SK-N-SH (cell line): ENCODE data around the gene MEIS1. TPM values are rescaled to one million over a fixed set of nuclear protein-coding genes. Genes with fewer than 3 reads are reported as not detected.

Experiments
- CTCF ChIA-PET: fragments of 300-600, 350-600 bp; formaldehyde crosslinking; extraction: SDS; loops from one replicate; lab custom pipeline; 2021; lab: Yijun Ruan, JAX
- POLR2A ChIA-PET: fragments of 350-600 bp; sonication (Branson Sonifier 250); formaldehyde crosslinking; extraction: SDS; loops from one replicate; lab custom pipeline; 2020; ENCODE audit warnings: antibody characterized with exemption, inconsistent platforms; lab: Yijun Ruan, JAX
- DNase-seq: peaks from one replicate; pipeline ENCODE4 v3.0.0; 2012
- H2AFZ ChIP-seq: fragments of 200-600 bp; sonication (generic); 2 replicates; pipeline ENCODE4 v1.8.1; 2016; ENCODE audit warnings: antibody characterized with exemption, mild to moderate bottlenecking, low read depth
- H3F3A ChIP-seq: fragments of 200-600 bp; sonication (generic); replicated peaks from 2 replicates; pipeline ENCODE3; 2016; ENCODE audit warnings: antibody characterized with exemption, mild to moderate bottlenecking; ENCODE audit not compliant: insufficient read depth
- H3K27ac ChIP-seq, 2 experiments: fragments of 200-500 bp in 1 of 2; fragments of 200-600 bp in 1 of 2; sonication (Bioruptor generic) in 1 of 2; sonication (generic), shearing (Covaris generic) in 1 of 2; 2 replicates each; pipeline versions ENCODE4 v1.5.1 to v1.6.1; 2014 to 2016; ENCODE audit warnings: low read depth in 2 of 2, inconsistent platforms in 1 of 2, low read length in 1 of 2, mild to moderate bottlenecking in 1 of 2, mixed read lengths in 1 of 2
- H3K27me3 ChIP-seq: fragments of 200-600 bp; sonication (generic), shearing (Covaris generic); 2 replicates; pipeline ENCODE4 v1.6.1; 2016; ENCODE audit warnings: mixed run types; ENCODE audit not compliant: insufficient read depth
- H3K36me3 ChIP-seq, 2 experiments: fragments of 200-500 bp in 1 of 2; fragments of 200-600 bp in 1 of 2; sonication (Bioruptor generic) in 1 of 2; sonication (generic) in 1 of 2; replicated peaks in 1 of 2; 2 replicates each; pipeline versions ENCODE3 to v1.5.1; 2014 to 2016; ENCODE audit warnings: low read length in 1 of 2, mild to moderate bottlenecking in 1 of 2; ENCODE audit not compliant: insufficient read depth in 2 of 2, control insufficient read depth in 1 of 2
- H3K4me1 ChIP-seq, 2 experiments: fragments of 200-500 bp in 1 of 2; fragments of 200-600 bp in 1 of 2; sonication (Bioruptor generic) in 1 of 2; sonication (generic), shearing (Covaris generic) in 1 of 2; 2 replicates each; pipeline versions ENCODE4 v1.5.1 to v1.6.1; 2014 to 2016; ENCODE audit warnings: low read depth in 1 of 2, low read length in 1 of 2, mixed run types in 1 of 2; ENCODE audit not compliant: insufficient read depth in 2 of 2, control insufficient read depth in 1 of 2
- H3K4me2 ChIP-seq: fragments of 200-600 bp; sonication (generic), shearing (Covaris generic); 2 replicates; pipeline ENCODE4 v1.6.1; 2017; ENCODE audit warnings: mixed run types
- H3K4me3 ChIP-seq, 2 experiments: fragments of 200-500 bp in 1 of 2; fragments of 200-600 bp in 1 of 2; sonication (Bioruptor generic) in 1 of 2; sonication (generic), shearing (Covaris generic) in 1 of 2; 2 replicates each; pipeline versions ENCODE4 v1.5.1 to v1.8.1; 2014 to 2016; ENCODE audit warnings: low read depth in 2 of 2, inconsistent platforms in 1 of 2, low read length in 1 of 2, mild to moderate bottlenecking in 1 of 2, mixed read lengths in 1 of 2, moderate library complexity in 1 of 2
- H3K79me2 ChIP-seq: fragments of 200-600 bp; sonication (generic); 2 replicates; pipeline ENCODE4 v1.8.1; 2017; ENCODE audit warnings: mild to moderate bottlenecking; ENCODE audit not compliant: insufficient read depth
- H3K9ac ChIP-seq: fragments of 200-600 bp; sonication (generic); 2 replicates; pipeline ENCODE4 v1.6.1; 2017; ENCODE audit warnings: mixed run types
- H3K9me2 ChIP-seq: fragments of 200-600 bp; sonication (generic); 2 replicates; pipeline ENCODE4 v1.6.1; 2017; ENCODE audit warnings: mixed run types
- H3K9me3 ChIP-seq: fragments of 200-600 bp; sonication (generic); 2 replicates; pipeline ENCODE4 v1.6.1; 2017; ENCODE audit warnings: mixed run types, mild to moderate bottlenecking, moderate library complexity
- H4K20me1 ChIP-seq: fragments of 200-600 bp; sonication (generic); 2 replicates; pipeline ENCODE4 v1.6.1; 2017; ENCODE audit warnings: mild to moderate bottlenecking, mixed run types; ENCODE audit not compliant: insufficient read depth
- EP300 ChIP-seq, 2 experiments: IDR thresholded peaks; 2 replicates each; pipeline versions ENCODE4 v1.4.0 to v1.6.1; 2012; ENCODE audit warnings: borderline replicate concordance in 1 of 2, low read depth in 1 of 2, low read length in 1 of 2
- GATA2 ChIP-seq: sonication (generic); formaldehyde crosslinking; IDR thresholded peaks from 2 replicates; pipeline ENCODE4 v1.5.0; 2020; ENCODE audit warnings: mild to moderate bottlenecking, missing genetic modification reagents
- JUND ChIP-seq: IDR thresholded peaks from 2 replicates; pipeline ENCODE4 v1.4.0; 2012
- NFIC ChIP-seq: IDR thresholded peaks from 2 replicates; pipeline ENCODE4 v1.4.0; 2012; ENCODE audit warnings: borderline replicate concordance
- RXRA ChIP-seq: IDR thresholded peaks from 2 replicates; pipeline ENCODE4 v1.4.0; 2012; ENCODE audit warnings: low read depth, mild to moderate bottlenecking, borderline replicate concordance
- SIN3A ChIP-seq: IDR thresholded peaks from 2 replicates; pipeline ENCODE4 v1.6.1; 2012; ENCODE audit warnings: low read depth, mild to moderate bottlenecking, low read length, moderate library complexity, borderline replicate concordance
- SMC3 ChIP-seq: IDR thresholded peaks from 2 replicates; pipeline ENCODE4 v1.6.1; 2012; ENCODE audit warnings: low read depth, low read length, improper control_type of control experiment
- TAF1 ChIP-seq: IDR thresholded peaks from 2 replicates; pipeline ENCODE4 v1.6.1; 2012; ENCODE audit warnings: low read depth, mild to moderate bottlenecking, low read length, moderate library complexity, borderline replicate concordance
- TCF12 ChIP-seq: IDR thresholded peaks from 2 replicates; pipeline ENCODE4 v1.4.0; 2012
- YY1 ChIP-seq: IDR thresholded peaks from 2 replicates; pipeline ENCODE4 v1.4.0; 2012; ENCODE audit warnings: low read depth, mild to moderate bottlenecking
- whole genome bisulfite sequencing: methylation state at CpG from one replicate; pipeline ENCODE4 v1.1.6; 2017; ENCODE audit warnings: low lambda C conversion rate; 5-methylcytosine and 5-hydroxymethylcytosine counted together
- polyA plus RNA-seq, 3 experiments: library from polyadenylated mRNA; depleted of rRNA; stranded (reverse); fragments of >200 nt; gene quantifications; 2 replicates each; pipeline ENCODE4 v1.2.3, GENCODE V29; 2012
- TF ChIP-seq, protein P1 (sequence below): IDR thresholded peaks from 2 replicates; pipeline ENCODE4 v1.4.0; 2012; ENCODE audit warnings: low read depth, borderline replicate concordance
- TF ChIP-seq, protein P2 (sequence below): IDR thresholded peaks from 2 replicates; pipeline ENCODE4 v1.4.0; 2012; ENCODE audit warnings: low read depth, borderline replicate concordance
- TF ChIP-seq, protein P3 (sequence below): IDR thresholded peaks from 2 replicates; pipeline ENCODE4 v1.6.1; 2012; ENCODE audit warnings: mild to moderate bottlenecking, low read depth, low read length, moderate library complexity
- TF ChIP-seq, protein P4 (sequence below): IDR thresholded peaks from 2 replicates; pipeline ENCODE4 v1.4.0; 2012; ENCODE audit warnings: low read depth

MEIS1 gene
- polyA plus RNA-seq, 1 of the 3 experiments (the other 2 are of a cell fraction), result 16.9 TPM

DNA sequence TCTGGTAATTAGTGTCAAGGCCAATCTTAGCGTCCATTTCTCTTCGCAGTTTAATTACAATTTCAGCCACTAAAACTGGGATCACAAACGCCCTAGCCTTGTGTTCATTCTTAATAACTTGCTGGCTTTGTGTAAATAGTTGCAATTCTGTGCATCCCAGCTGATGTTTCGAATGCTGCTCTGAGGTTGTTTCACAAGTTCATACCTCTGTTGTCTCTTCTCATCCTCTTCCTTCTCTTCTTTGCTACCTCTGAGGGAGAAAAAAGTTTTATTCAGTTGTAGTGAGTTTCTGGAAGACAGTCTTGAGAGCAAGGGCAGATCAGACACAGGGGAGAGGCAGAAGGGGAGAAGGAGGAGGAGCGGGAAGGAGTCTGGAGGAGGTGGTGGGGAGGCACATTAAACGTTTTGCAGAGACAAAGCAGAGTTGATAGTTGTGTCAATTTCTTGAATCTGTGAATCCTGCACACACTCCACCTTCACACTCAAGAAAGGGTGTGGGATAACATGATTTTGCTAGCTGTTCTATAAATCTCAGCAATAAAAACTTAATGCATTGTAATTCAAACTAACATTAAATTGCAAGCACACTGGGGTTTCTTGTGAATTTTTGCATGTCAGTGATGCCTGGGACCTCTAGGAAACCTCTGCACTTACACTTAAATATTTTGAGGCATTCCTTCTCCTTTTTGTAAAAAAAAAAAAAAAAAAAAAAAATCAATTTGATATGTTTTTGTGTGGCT, 6.8 kb downstream of the MEIS1 start:
- H3K79me2 ChIP-seq, result peaks cover 70% of the 10 kb centered on the region
- CTCF ChIA-PET, result interaction anchor here (1.5 kb wide), 1 partner anchor 57 kb away, joined by 3 read pairs; no protein-coding TSS in a partner anchor
- peaks cover 8 to 21% of the 10 kb centered on the region in 2 experiments; a peak in 2 of 4 replicates for H3K4me1 ChIP-seq
- H4K20me1 ChIP-seq, result no peaks in the 10 kb centered on the region; the same call in 1 of the 2 replicates
- H3K27ac ChIP-seq, result no peak overlapping the region
- no peak overlapping the region for H3K4me3 ChIP-seq
- DNase-seq, result no peak
- POLR2A ChIA-PET, result no interaction called here
- peaks cover 2% of the 10 kb centered on the region for H3F3A ChIP-seq
- no peaks in the 10 kb centered on the region for H3K9me2 ChIP-seq
- no peak overlapping the region for H2AFZ ChIP-seq
- H3K27me3 ChIP-seq, result no peaks in the 10 kb centered on the region
- 83% methylated on average over 6 of the region's 6 CpGs for WGBS
- no peak for TF ChIP-seq TAF1
- TF ChIP-seq, protein P1, sequence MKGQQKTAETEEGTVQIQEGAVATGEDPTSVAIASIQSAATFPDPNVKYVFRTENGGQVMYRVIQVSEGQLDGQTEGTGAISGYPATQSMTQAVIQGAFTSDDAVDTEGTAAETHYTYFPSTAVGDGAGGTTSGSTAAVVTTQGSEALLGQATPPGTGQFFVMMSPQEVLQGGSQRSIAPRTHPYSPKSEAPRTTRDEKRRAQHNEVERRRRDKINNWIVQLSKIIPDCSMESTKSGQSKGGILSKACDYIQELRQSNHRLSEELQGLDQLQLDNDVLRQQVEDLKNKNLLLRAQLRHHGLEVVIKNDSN, result no peak
- no peak overlapping the region for H3K9ac ChIP-seq
- no peaks in the 10 kb centered on the region for H3K9me3 ChIP-seq
- H3K4me2 ChIP-seq, result no peak overlapping the region; the same call in 1 of the 2 replicates
- peaks cover 50 to 80% of the 10 kb centered on the region in 2 experiments for H3K36me3 ChIP-seq

DNA sequence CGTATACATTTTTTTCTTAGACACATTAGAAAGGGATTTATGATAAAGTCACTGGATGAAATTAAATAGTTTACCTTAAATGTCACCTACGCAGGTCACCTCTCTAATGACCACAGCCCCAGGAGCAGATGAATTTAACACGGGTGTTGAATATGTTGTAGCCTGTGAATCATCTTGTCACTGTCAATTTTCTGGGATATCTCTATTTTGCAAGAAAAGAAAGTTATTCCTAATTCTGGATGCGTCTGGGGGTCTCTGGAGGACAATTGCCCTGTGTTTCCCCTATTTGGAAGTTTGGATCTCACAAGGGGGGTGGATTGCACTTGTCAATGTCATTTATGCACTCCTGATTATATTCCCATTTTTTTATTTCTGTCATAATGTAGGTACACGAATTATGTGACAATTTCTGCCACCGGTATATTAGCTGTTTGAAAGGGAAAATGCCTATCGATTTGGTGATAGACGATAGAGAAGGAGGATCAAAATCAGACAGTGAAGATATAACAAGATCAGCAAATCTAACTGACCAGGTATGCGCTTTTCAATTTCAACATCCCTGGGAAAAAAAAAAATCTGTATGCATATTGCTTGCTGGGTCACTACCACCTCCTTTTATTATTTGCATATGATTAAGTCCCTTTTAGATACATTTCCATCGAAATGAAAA, 7.7 kb downstream of the MEIS1 start:
- Histone ChIP-seq H3K4me2 (no peak overlapping the region), H3F3A (peaks cover 2% of the 10 kb centered on the region), H3K27ac (no peak overlapping the region), H3K4me1 (peaks cover 11 to 20% of the 10 kb centered on the region in 2 experiments; a peak in 2 of 4 replicates), H2AFZ (no peak overlapping the region), H3K36me3 (peaks cover 56 to 89% of the 10 kb centered on the region in 2 experiments), H4K20me1 (no peaks in the 10 kb centered on the region; the same call in 1 of the 2 replicates), H3K79me2 (peaks cover 61% of the 10 kb centered on the region), H3K9ac (no peak overlapping the region), H3K27me3 (no peaks in the 10 kb centered on the region), H3K4me3 (no peak overlapping the region), H3K9me2 (no peaks in the 10 kb centered on the region), H3K9me3 (no peaks in the 10 kb centered on the region)
- POLR2A ChIA-PET, result no interaction called here
- no peak for TF ChIP-seq NFIC
- no peak for TF ChIP-seq YY1
- TF ChIP-seq TAF1, result no peak
- TF ChIP-seq, protein P2, sequence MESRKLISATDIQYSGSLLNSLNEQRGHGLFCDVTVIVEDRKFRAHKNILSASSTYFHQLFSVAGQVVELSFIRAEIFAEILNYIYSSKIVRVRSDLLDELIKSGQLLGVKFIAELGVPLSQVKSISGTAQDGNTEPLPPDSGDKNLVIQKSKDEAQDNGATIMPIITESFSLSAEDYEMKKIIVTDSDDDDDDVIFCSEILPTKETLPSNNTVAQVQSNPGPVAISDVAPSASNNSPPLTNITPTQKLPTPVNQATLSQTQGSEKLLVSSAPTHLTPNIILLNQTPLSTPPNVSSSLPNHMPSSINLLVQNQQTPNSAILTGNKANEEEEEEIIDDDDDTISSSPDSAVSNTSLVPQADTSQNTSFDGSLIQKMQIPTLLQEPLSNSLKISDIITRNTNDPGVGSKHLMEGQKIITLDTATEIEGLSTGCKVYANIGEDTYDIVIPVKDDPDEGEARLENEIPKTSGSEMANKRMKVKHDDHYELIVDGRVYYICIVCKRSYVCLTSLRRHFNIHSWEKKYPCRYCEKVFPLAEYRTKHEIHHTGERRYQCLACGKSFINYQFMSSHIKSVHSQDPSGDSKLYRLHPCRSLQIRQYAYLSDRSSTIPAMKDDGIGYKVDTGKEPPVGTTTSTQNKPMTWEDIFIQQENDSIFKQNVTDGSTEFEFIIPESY, result no peak
- no peak for TF ChIP-seq RXRA
- TF ChIP-seq, protein P3, sequence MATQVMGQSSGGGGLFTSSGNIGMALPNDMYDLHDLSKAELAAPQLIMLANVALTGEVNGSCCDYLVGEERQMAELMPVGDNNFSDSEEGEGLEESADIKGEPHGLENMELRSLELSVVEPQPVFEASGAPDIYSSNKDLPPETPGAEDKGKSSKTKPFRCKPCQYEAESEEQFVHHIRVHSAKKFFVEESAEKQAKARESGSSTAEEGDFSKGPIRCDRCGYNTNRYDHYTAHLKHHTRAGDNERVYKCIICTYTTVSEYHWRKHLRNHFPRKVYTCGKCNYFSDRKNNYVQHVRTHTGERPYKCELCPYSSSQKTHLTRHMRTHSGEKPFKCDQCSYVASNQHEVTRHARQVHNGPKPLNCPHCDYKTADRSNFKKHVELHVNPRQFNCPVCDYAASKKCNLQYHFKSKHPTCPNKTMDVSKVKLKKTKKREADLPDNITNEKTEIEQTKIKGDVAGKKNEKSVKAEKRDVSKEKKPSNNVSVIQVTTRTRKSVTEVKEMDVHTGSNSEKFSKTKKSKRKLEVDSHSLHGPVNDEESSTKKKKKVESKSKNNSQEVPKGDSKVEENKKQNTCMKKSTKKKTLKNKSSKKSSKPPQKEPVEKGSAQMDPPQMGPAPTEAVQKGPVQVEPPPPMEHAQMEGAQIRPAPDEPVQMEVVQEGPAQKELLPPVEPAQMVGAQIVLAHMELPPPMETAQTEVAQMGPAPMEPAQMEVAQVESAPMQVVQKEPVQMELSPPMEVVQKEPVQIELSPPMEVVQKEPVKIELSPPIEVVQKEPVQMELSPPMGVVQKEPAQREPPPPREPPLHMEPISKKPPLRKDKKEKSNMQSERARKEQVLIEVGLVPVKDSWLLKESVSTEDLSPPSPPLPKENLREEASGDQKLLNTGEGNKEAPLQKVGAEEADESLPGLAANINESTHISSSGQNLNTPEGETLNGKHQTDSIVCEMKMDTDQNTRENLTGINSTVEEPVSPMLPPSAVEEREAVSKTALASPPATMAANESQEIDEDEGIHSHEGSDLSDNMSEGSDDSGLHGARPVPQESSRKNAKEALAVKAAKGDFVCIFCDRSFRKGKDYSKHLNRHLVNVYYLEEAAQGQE, result no peak
- TF ChIP-seq EP300 (IDR thresholded peaks at IDR 0.05; ENCODE audit: borderline replicate concordance in 1 of 2, low read depth in 1 of 2, low read length in 1 of 2), result no peak
- TF ChIP-seq, protein P4, sequence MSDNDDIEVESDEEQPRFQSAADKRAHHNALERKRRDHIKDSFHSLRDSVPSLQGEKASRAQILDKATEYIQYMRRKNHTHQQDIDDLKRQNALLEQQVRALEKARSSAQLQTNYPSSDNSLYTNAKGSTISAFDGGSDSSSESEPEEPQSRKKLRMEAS, result no peak
- no peak for TF ChIP-seq SIN3A
- no peak for TF ChIP-seq TCF12
- TF ChIP-seq SMC3, result no peak
- TF ChIP-seq JUND, result no peak
- no peak for TF ChIP-seq GATA2
- 91% methylated on average over 10 of the region's 10 CpGs for WGBS
- CTCF ChIA-PET, result no interaction called here
- DNase-seq, result no peak
